Measurements from ENCODE around the gene IL1RL2.
A peak's percentile ranks its signal among the peaks of the same experiment; 100 is the strongest.

The IL1RL2 gene

DNA sequence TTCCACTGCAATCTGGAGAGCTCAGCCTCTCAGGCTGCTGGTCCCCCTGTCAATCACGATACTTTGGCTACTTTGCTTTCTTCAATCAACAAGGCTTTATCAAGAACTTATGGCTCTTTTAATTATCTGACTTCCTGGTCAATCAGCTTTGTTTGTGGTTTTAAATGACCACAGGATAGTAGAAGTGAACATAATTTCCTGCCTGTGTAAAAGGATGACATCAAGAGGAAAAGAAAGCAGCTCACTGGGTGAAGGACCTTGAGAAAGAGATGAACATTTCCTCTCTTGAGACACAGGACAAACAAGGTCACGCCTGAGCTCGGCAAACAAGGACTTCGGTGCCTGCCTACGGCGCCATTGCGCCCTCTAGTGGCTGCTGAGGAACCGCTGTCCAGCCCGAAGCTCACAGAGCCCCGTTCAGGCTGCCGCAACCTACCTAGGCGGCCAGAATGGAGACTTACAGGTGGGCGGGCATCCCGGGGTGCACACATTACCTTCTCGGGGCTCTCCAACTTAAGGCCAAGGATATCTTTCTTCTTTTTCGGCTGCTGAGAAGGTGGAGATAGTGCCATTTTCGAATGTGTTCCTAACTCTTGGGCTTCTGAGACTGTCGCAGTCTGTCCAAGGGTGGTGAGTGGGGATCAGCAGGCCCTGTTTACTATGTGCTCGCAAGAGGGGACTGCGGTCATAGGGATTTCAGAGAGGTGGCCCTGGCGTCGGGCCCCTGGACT is 54.0 kb downstream of the IL1RL2 start:
- DNase-seq, result peak; percentile 64

- no peak for DNase-seq
Measured at GRCh38 chr2:102241616-102242305, 54.9 kb downstream of the IL1RL2 start.

GRCh38 chr2:102245266-102246151 is 58.7 kb downstream of the IL1RL2 start:
- no peak for DNase-seq

GRCh38 chr2:102250278-102250821 is 63.5 kb downstream of the IL1RL2 start:
- no peak for DNase-seq

DNA sequence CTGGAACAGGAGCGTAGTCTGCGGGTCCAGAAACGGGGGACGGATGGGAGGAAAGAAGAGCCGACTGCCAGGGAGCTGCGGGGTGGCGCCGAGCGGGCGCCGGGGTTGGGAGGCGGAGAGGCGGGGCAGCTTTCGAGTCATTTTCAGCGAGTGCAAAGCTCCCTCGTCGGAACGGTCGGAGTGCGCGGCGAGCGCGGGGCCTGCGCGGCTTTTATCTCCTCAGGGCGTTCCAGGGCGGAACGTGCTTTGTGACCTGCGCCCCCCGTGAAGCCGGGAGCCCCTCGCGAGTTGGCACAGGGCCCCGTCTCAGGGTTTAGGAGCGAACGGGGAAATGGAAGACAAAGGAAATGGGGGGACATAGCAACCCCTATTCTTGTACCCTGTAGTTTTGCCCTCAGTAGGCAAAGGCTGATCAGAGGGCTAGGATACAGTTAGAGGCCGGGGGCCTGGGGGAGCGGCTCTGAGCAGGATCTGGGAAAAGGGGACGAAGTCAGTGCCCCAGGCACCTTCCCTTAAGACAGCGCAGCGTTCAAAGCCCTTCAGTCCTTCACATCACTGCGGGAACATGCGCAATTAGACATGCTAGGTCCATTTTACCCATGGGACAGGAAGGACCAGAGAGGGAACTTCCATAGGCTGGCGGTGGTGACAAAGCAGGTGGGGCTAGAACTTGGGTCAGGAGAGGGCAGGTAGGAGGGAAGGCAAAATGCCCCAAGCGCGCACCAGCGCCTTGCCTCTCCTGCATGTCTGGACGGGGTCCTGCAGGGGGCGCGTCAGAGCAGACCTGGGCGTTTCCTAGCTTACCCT is 64.4 kb downstream of the IL1RL2 start:
- no peak for DNase-seq

DNA sequence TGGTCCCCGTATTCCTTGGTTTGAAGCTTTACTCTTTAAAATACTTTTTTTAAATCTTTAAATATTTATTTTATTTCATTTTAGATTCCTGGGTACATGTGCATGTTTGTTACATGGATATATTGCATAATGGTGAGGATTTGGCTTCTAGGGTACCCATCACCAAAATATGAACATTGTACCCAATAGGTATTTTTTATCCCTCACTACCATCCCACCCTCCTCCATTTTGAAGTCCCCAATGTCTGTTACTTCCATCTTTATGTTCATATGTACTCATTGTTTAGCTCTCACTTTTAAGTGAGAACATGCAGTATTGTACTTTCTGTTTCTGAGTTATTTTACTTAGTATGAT is 65.0 kb downstream of the IL1RL2 start:
- DNase-seq, result no peak

GRCh38 chr2:102252236-102252635 is 65.4 kb downstream of the IL1RL2 start:
- DNase-seq, result no peak

DNA sequence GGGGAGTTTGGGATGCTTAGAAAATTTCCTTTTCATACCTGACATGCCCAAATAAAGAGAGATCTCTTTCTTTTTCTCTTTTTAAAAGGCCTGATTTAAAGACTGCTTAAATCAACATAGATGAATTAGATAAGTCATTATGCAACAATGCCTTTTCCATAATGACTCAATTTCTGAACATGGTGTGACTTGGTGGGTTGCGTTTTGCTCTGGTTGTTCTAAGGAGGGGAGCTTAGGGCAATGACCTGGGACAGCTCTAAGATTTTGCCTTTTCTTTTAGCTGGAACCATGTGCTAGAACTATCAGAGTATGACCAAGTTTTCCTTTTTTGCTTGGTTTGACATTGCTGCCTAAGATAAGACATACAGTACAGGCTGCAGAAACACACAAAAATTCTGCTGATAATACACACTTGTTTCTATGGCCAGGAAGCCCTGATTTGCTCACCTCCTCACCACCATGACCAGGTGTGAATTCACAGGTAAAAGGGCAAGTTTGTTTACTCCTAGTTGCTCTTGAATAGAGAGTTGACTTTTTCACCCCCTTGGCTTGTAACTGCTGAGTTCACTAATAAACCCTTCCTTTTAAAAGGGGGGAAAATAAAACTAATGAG is 66.4 kb downstream of the IL1RL2 start:
- no peak for DNase-seq

DNA sequence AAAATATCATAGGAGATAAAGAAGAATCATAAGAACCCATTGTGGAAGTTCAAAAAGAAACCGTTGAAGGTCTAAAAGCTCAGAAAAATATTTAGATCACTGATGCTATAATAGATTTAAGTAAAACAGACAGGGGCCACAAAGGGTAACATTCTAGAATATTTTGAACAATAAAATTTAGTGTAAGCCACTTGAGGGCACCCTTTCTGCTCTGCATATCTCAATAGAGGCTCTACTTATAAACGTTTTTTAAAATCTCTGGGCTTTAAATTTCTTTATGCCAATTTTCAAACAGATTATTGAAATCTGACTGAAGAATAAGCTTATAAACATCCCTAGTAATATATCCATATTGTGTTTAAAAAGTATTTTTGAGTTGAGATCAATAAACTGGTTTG is 66.9 kb downstream of the IL1RL2 start:
- no peak for DNase-seq

- no peak for DNase-seq
Measured at GRCh38 chr2:102256276-102256675, 69.5 kb downstream of the IL1RL2 start.

DNA sequence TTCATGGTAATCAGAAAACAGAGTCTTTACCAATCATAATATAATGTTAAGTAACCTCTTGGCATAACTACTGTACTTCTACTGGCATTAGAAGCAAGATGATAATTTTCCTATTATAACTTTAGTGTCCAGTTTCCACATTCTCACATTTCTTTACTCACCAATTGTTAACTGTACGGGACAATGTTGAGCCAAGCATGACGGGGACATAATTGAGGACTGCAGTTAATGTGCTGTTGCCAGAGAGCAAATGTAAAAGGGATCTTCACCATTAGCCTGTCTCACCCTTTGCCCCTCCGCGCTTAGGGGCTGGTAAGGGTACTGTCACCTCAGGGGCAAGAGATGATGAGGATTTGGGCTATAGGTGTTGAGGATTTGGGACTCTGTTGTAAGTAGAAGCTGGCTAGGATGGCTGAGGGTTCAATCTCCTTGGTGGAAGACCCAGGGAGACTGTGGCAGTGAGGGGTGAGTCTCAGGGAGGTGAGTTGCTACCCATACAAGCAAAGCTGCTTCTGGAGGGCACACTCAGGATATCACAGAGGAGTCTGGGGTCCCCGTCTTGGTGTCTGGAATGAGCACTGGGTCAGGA is 70.1 kb downstream of the IL1RL2 start:
- no peak for DNase-seq

DNA sequence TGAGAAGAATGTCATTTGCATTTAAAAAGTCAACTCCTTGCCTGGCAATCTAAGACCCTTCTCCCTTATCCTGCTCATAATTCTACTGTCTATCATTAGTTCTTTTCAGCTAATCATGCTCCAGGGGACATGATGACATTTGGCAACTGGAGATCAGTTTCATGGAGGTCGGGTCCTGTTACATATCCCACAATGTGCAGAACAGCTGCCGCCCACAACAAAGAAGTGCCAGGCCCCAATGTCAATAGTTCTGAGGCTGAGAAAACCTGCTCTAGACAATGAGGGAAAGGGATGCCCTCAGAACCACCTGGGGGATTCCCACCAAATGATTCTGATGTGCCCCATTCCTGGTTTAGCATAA is 71.2 kb downstream of the IL1RL2 start:
- DNase-seq, result no peak

- DNase-seq, result peak; percentile 90
Measured at GRCh38 chr2:102258386-102259074, 71.7 kb downstream of the IL1RL2 start.

GRCh38 chr2:102261467-102262135 is 74.8 kb downstream of the IL1RL2 start:
- DNase-seq, result no peak

- DNase-seq, result no peak
Measured at GRCh38 chr2:102262216-102263129, 75.7 kb downstream of the IL1RL2 start.

DNA sequence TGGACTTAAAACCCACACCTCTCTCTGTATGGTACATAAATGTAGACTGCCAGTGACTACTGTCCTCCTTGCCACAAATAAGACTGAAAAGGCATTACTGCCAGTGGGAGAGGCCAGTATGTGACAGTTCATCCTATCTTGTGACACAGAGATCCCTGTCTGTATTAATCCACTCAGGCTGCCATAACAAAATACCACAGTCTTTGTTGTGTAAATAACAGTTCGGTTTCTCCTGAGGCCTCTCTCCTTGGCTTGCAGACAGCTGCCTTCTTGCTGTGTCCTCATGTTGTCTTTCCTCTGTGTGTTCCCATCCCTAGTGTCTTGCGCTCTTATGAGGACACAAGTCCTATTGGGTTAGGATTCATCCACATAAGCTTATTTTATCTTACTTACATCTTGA is 78.1 kb downstream of the IL1RL2 start:
- DNase-seq, result no peak

GRCh38 chr2:102266204-102266603 is 79.4 kb downstream of the IL1RL2 start:
- DNase-seq, result no peak

DNA sequence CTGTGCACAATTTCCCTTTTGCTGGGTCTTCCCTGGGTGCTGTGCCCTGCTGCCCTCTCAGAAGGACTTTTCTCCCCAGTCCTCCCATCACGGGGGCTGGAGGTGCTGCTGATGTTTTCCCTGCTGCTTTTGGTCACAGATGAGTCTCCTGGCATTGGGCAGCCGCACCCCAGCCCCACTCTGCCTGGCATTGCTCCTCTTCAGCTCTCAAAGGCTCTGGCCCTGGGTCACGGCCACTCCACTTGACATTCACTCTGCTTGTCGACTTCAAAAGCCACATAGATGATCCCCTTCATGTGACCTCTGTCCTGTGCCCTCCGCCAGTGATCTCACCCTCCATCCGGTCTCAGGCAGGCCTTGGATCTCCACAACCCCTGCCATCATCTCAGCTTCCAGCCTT is 81.0 kb downstream of the IL1RL2 start:
- DNase-seq, result no peak

GRCh38 chr2:102268510-102269199 is 81.8 kb downstream of the IL1RL2 start:
- peak; percentile 21 for DNase-seq

All from kidney glomerular epithelial cell (primary cell).